GM12878 (cell line): ENCODE results near the gene USP14. TPM values are rescaled to one million over a fixed set of nuclear protein-coding genes. Genes with fewer than 3 reads are reported as not detected.

Experiments used
- ATAC-seq: fragments of 200-7000 bp; cut with Tn5 transposase; 3 replicates; pipeline ENCODE4 v1.9.1; 2020; ENCODE audit warnings: mild to moderate bottlenecking, moderate library complexity
- BruUV-seq: library from RNA; stranded (reverse); fragments of 400-500 nt; replicated peaks from 2 replicates; lab custom pipeline; 2021; lab: Mats Ljungman, UMichigan
- CTCF ChIA-PET: fragments of 300-600 bp; sonication (Branson Sonifier 250); formaldehyde crosslinking; extraction: SDS; loops from one replicate; lab custom pipeline; 2021; ENCODE audit warnings: inconsistent platforms; lab: Yijun Ruan, JAX
- POLR2A ChIA-PET: fragments of 350-600 bp; formaldehyde crosslinking; extraction: SDS; loops from one replicate; lab custom pipeline; 2021; ENCODE audit warnings: inconsistent platforms; lab: Charles Lee
- RAD21 ChIA-PET: fragments of 300-600 bp; sonication (Branson Sonifier 250); formaldehyde crosslinking; loops from one replicate; lab custom pipeline; 2023; ENCODE audit warnings: antibody characterized with exemption; ENCODE audit not compliant: unreplicated experiment; lab: Charles Lee
- SMC1A ChIA-PET: fragments of 300-600 bp; sonication (Branson Sonifier 250); formaldehyde crosslinking; loops from one replicate; lab custom pipeline; 2023; ENCODE audit not compliant: unreplicated experiment, uncharacterized antibody; lab: Charles Lee
- DNase-seq: peaks from one replicate; pipeline ENCODE4 v3.0.0-alpha.2; 2011; ENCODE audit warnings: low read depth, low spot score
- FAIRE-seq: peaks from 3 replicates; lab custom pipeline; 2011; peaks lifted over from hg19 to GRCh38; lab: Jason Lieb, UNC
- H2AFZ ChIP-seq: 2 replicates; pipeline ENCODE4 v1.6.0; 2011; ENCODE audit warnings: low read depth, low read length, control low read depth; ENCODE audit not compliant: control insufficient read depth
- H3K27ac ChIP-seq: 2 replicates; pipeline ENCODE4 v1.5.1; 2011; ENCODE audit warnings: control low read depth; ENCODE audit not compliant: control insufficient read depth, insufficient read depth
- H3K27me3 ChIP-seq, 2 experiments: replicated peaks in 1 of 2; 2 replicates each; pipeline versions ENCODE4 v1.6.0 to v1.6.1; 2011; ENCODE audit warnings: low read length in 1 of 2; ENCODE audit not compliant: control insufficient read depth in 2 of 2, insufficient read depth in 2 of 2
- H3K36me3 ChIP-seq, 2 experiments: 2 replicates each; pipeline ENCODE4 v1.5.1; 2011; ENCODE audit warnings: low read length in 1 of 2; ENCODE audit not compliant: control insufficient read depth in 2 of 2, insufficient read depth in 2 of 2
- H3K4me1 ChIP-seq: 2 replicates; pipeline ENCODE4 v1.6.1; 2011; ENCODE audit warnings: mild to moderate bottlenecking, low read length, moderate library complexity, mixed read lengths; ENCODE audit not compliant: control insufficient read depth, insufficient read depth
- H3K4me2 ChIP-seq: 2 replicates; pipeline ENCODE4 v1.6.0; 2011; ENCODE audit warnings: control low read depth; ENCODE audit not compliant: control insufficient read depth, insufficient read depth
- H3K4me3 ChIP-seq: fragments of 200-600 bp; sonication (generic); 2 replicates; pipeline ENCODE4 v1.5.1; 2016
- H3K79me2 ChIP-seq: 2 replicates; pipeline ENCODE4 v1.6.0; 2011; ENCODE audit warnings: low read length; ENCODE audit not compliant: control insufficient read depth, insufficient read depth
- H3K9ac ChIP-seq: 2 replicates; pipeline ENCODE4 v1.8.0; 2011; ENCODE audit warnings: low read length, control low read depth, mixed read lengths; ENCODE audit not compliant: control insufficient read depth, insufficient read depth
- H3K9me3 ChIP-seq: replicated peaks from 3 replicates; pipeline ENCODE4 v1.5.1; 2011; ENCODE audit warnings: mild to moderate bottlenecking, low read length; ENCODE audit not compliant: control insufficient read depth, insufficient read depth
- H4K20me1 ChIP-seq: 2 replicates; pipeline ENCODE4 v1.6.0; 2011; ENCODE audit not compliant: control insufficient read depth, insufficient read depth
- E2F4 ChIP-seq: IDR thresholded peaks from 2 replicates; pipeline ENCODE4 v1.6.1; 2012; ENCODE audit warnings: low read depth, low read length, improper control_type of control experiment
- EED ChIP-seq: sonication (generic); IDR thresholded peaks from 2 replicates; pipeline ENCODE4 v1.6.1; 2016; ENCODE audit warnings: antibody characterized with exemption, low read depth
- POLR2AphosphoS2 ChIP-seq: IDR thresholded peaks from 2 replicates; pipeline ENCODE4 v1.6.1; 2011; ENCODE audit warnings: low read depth, mild to moderate bottlenecking, low read length, improper control_type of control experiment, moderate library complexity
- SREBF1 ChIP-seq: IDR thresholded peaks from 2 replicates; pipeline ENCODE4 v1.6.1; 2012; ENCODE audit warnings: mild to moderate bottlenecking, low read length
- WGBS: methylation state at CpG from one replicate; pipeline ENCODE4 v1.1.6; 2016; ENCODE audit warnings: low lambda C conversion rate; ENCODE audit not compliant: insufficient replicate concordance, insufficient coverage; ENCODE audit errors: missing lambda C conversion rate; 5-methylcytosine and 5-hydroxymethylcytosine counted together
- in situ Hi-C: fragments of 300-500 bp; cut with MboI; formaldehyde crosslinking; loops from 9 replicates; pipeline ENCODE4 v1.14.3; 2018; ENCODE audit warnings: mixed read lengths
- intact Hi-C: fragments of 100-400 bp; cut with micrococcal nuclease; formaldehyde crosslinking; loops from one replicate; pipeline ENCODE4 v1.14.2; 2022; ENCODE audit not compliant: unreplicated experiment
- polyA plus RNA-seq, 11 experiments: library from polyadenylated mRNA; depleted of rRNA in 4 of 11; unstranded in 6 of 11; stranded (reverse) in 5 of 11; fragments of >200 nt; fragmentation: Nextera tagmentation in 4 of 11; fragmentation: Illumina TruSeq in 1 of 11; extraction: Ambion mirVana in 4 of 11; extraction: Trizol in 1 of 11; gene quantifications; 1 replicate in 1 of 11; 2 replicates in 10 of 11; pipeline versions ENCODE4 v1.2.1 to v1.2.3, GENCODE V29; 2011 to 2016; ENCODE audit warnings: inconsistent platforms in 2 of 11, missing spikeins in 2 of 11, low read depth in 1 of 11
- total RNA-seq, 4 experiments: library from RNA; depleted of rRNA in 3 of 4; stranded (reverse); fragments of >200 nt in 3 of 4; fragmentation: Illumina TruSeq in 1 of 4; extraction: Trizol in 1 of 4; gene quantifications; 2 replicates each; pipeline versions ENCODE4 v1.2.1 to v1.2.3, GENCODE V29; 2013 to 2021
- TF ChIP-seq, protein P1 (sequence below): IDR thresholded peaks from 2 replicates; pipeline ENCODE4 v1.6.1; 2011; ENCODE audit warnings: mild to moderate bottlenecking, low read depth, low read length, moderate library complexity; ENCODE audit not compliant: insufficient replicate concordance

The USP14 gene
- total and polyA plus RNA-seq, 10 of the 15 experiments (the other 5 are each of a cell fraction or from before 2014, with no cell fraction given), result 14.3 to 127 (median 29.6) TPM

GRCh38 chr18:213966-214365 lies 55.6 kb downstream of the USP14 start:
- POLR2A ChIA-PET, result no interaction called here
- Histone ChIP-seq H3K9ac (no peak overlapping the region), H3K9me3 (peaks cover 6% of the 10 kb centered on the region; the same call in 2 of the 3 replicates), H3K27me3 (no peaks in the 10 kb centered on the region), H3K4me1 (no peaks in the 10 kb centered on the region), H3K27ac (no peak overlapping the region), H2AFZ (no peak overlapping the region), H3K36me3 (peaks cover 8 to 31% of the 10 kb centered on the region in 2 experiments), H4K20me1 (no peaks in the 10 kb centered on the region), H3K4me3 (no peak overlapping the region), H3K79me2 (no peaks in the 10 kb centered on the region), H3K4me2 (no peak overlapping the region)
- TF ChIP-seq POLR2AphosphoS2 (no peak), E2F4 (no peak), EED (no peak), SREBF1 (no peak)
- TF ChIP-seq, protein P1, sequence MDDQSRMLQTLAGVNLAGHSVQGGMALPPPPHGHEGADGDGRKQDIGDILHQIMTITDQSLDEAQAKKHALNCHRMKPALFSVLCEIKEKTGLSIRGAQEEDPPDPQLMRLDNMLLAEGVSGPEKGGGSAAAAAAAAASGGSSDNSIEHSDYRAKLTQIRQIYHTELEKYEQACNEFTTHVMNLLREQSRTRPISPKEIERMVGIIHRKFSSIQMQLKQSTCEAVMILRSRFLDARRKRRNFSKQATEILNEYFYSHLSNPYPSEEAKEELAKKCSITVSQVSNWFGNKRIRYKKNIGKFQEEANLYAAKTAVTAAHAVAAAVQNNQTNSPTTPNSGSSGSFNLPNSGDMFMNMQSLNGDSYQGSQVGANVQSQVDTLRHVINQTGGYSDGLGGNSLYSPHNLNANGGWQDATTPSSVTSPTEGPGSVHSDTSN, result no peak
- BruUV-seq, result no TSS peak
- RAD21 ChIA-PET, result no interaction called here
- FAIRE-seq (no peak), ATAC-seq (no peak), DNase-seq (no peak)
- in situ Hi-C loops (no loop called here), intact Hi-C loops (no loop called here)
- CTCF ChIA-PET, result interaction anchor here (0.7 to 0.9 kb wide), 2 partner anchors 22 to 36 kb away, joined by 3 to 4 read pairs; no protein-coding TSS in a partner anchor
- WGBS, result 53% methylated on average over 3 of the region's 3 CpGs
- SMC1A ChIA-PET, result interaction anchor here (1.1 kb wide), 1 partner anchor 14 kb away, joined by 3 read pairs; no protein-coding TSS in a partner anchor
